HCT116 (cell line): ENCODE data around the gene CDK14. TPM values are rescaled to one million over a fixed set of nuclear protein-coding genes. Genes with fewer than 3 reads are reported as not detected.

Experiments used
- ATAC-seq: fragments of 200-7000 bp; cut with Tn5 transposase; 2 replicates; pipeline ENCODE4 v1.9.1; 2020; ENCODE audit warnings: mild to moderate bottlenecking, moderate library complexity
- BruUV-seq: library from RNA; stranded (reverse); fragments of 400-500 nt; replicated peaks from 2 replicates; lab custom pipeline; 2021; lab: Mats Ljungman, UMichigan
- CTCF ChIA-PET: fragments of 300-600 bp; sonication (Branson Sonifier 250); formaldehyde crosslinking; loops from one replicate; lab custom pipeline; 2021; ENCODE audit warnings: antibody characterized with exemption; lab: Charles Lee
- POLR2A ChIA-PET: fragments of 300-600, 350-600 bp; sonication (Branson Sonifier 250); formaldehyde crosslinking; loops from one replicate; lab custom pipeline; 2021; ENCODE audit warnings: antibody characterized with exemption; lab: Charles Lee
- RAD21 ChIA-PET, 2 experiments: fragments of 300-600 bp; sonication (Branson Sonifier 250); formaldehyde crosslinking; loops; one replicate each; lab custom pipeline; 2023; ENCODE audit warnings: low total read pairs in 2 of 2; ENCODE audit not compliant: uncharacterized antibody in 2 of 2, unreplicated experiment in 2 of 2, low non-redundant PET in 1 of 2; lab: Charles Lee
- DNase-seq: peaks from one replicate; pipeline ENCODE4 v3.0.0-alpha.2; 2010; ENCODE audit warnings: low read depth, low spot score
- H2AFZ ChIP-seq: fragments of 200-600 bp; shearing (Covaris generic), sonication (generic); 2 replicates; pipeline ENCODE4 v1.6.1; 2017; ENCODE audit warnings: low read depth, mixed run types, mixed read lengths, antibody characterized with exemption, low read length; ENCODE audit not compliant: poor library complexity, severe bottlenecking
- H3K27ac ChIP-seq: 2 replicates; pipeline ENCODE4 v1.5.1; 2012; ENCODE audit warnings: low read depth, low read length
- H3K27me3 ChIP-seq: fragments of 200-600 bp; sonication (generic); 2 replicates; pipeline ENCODE4 v1.6.1; 2016; ENCODE audit warnings: mixed run types, low read length, mixed read lengths; ENCODE audit not compliant: insufficient read depth
- H3K36me3 ChIP-seq, 2 experiments: fragments of 200-500 bp in 1 of 2; fragments of 200-600 bp in 1 of 2; sonication (Bioruptor generic) in 1 of 2; sonication (generic) in 1 of 2; 2 replicates each; pipeline versions ENCODE4 v1.5.1 to v1.6.1; 2014 to 2016; ENCODE audit warnings: low read length in 2 of 2, inconsistent platforms in 1 of 2, mixed read lengths in 1 of 2, mixed run types in 1 of 2; ENCODE audit not compliant: insufficient read depth in 2 of 2, control insufficient read depth in 1 of 2
- H3K4me1 ChIP-seq, 2 experiments: fragments of 200-600 bp in 1 of 2; sonication (generic) in 1 of 2; 2 replicates each; pipeline versions ENCODE4 v1.5.1 to v1.6.1; 2012 to 2017; ENCODE audit warnings: low read length in 2 of 2, inconsistent platforms in 1 of 2, mild to moderate bottlenecking in 1 of 2, mixed read lengths in 1 of 2, mixed run types in 1 of 2, moderate library complexity in 1 of 2; ENCODE audit not compliant: insufficient read depth in 2 of 2, control insufficient read depth in 1 of 2
- H3K4me2 ChIP-seq: fragments of 200-600 bp; sonication (generic); 2 replicates; pipeline ENCODE4 v1.6.1; 2017; ENCODE audit warnings: mixed run types, low read length, mixed read lengths
- H3K4me3 ChIP-seq, 2 experiments: fragments of 200-600 bp in 1 of 2; sonication (generic) in 1 of 2; replicated peaks in 1 of 2; 2 replicates each; pipeline ENCODE4 v1.5.1; 2011 to 2016; ENCODE audit warnings: low read length in 2 of 2, control low read depth in 1 of 2, low read depth in 1 of 2, mild to moderate bottlenecking in 1 of 2, mixed read lengths in 1 of 2, mixed run types in 1 of 2
- H3K79me2 ChIP-seq: fragments of 200-600 bp; sonication (generic); 2 replicates; pipeline ENCODE4 v1.6.1; 2017; ENCODE audit warnings: mild to moderate bottlenecking, mixed run types, low read length, moderate library complexity, mixed read lengths; ENCODE audit not compliant: insufficient read depth
- H3K9ac ChIP-seq: fragments of 200-600 bp; sonication (generic); 2 replicates; pipeline ENCODE4 v1.6.1; 2016; ENCODE audit warnings: low read length, mixed read lengths
- H3K9me2 ChIP-seq: fragments of 200-600 bp; sonication (generic), shearing (Covaris generic); 2 replicates; pipeline ENCODE4 v1.6.1; 2017; ENCODE audit warnings: mixed run types, mild to moderate bottlenecking, moderate library complexity; ENCODE audit not compliant: insufficient read depth
- H3K9me3 ChIP-seq, 2 experiments: fragments of 200-500 bp in 1 of 2; fragments of 200-600 bp in 1 of 2; sonication (Bioruptor generic) in 1 of 2; sonication (generic) in 1 of 2; 2 replicates each; pipeline ENCODE4 v1.6.1; 2014 to 2017; ENCODE audit warnings: low read length in 2 of 2, mixed read lengths in 2 of 2, inconsistent platforms in 1 of 2, low read depth in 1 of 2, mild to moderate bottlenecking in 1 of 2, mixed run types in 1 of 2, moderate library complexity in 1 of 2; ENCODE audit not compliant: control insufficient read depth in 1 of 2, insufficient read depth in 1 of 2
- H4K20me1 ChIP-seq: fragments of 200-600 bp; sonication (generic), shearing (Covaris generic); 2 replicates; pipeline ENCODE4 v1.6.1; 2017; ENCODE audit warnings: mixed run types, mild to moderate bottlenecking, moderate library complexity; ENCODE audit not compliant: insufficient read depth
- ATF3 ChIP-seq: IDR thresholded peaks from 2 replicates; pipeline ENCODE4 v1.6.1; 2012
- CBX3 ChIP-seq: IDR thresholded peaks from 2 replicates; pipeline ENCODE4 v1.6.1; 2012; ENCODE audit warnings: low read depth
- CEBPB ChIP-seq: IDR thresholded peaks from 2 replicates; pipeline ENCODE4 v1.6.1; 2012; ENCODE audit warnings: low read depth
- EGR1 ChIP-seq: IDR thresholded peaks from 2 replicates; pipeline ENCODE4 v1.6.1; 2012; ENCODE audit warnings: low read depth
- ELF1 ChIP-seq: IDR thresholded peaks from 2 replicates; pipeline ENCODE4 v1.6.1; 2012; ENCODE audit warnings: low read depth, borderline replicate concordance
- EZH2phosphoT487 ChIP-seq: fragments of 200-600 bp; IDR thresholded peaks from 2 replicates; pipeline ENCODE4 v1.6.1; 2018; ENCODE audit warnings: antibody characterized with exemption, borderline replicate concordance
- JUND ChIP-seq: IDR thresholded peaks from 2 replicates; pipeline ENCODE4 v1.6.1; 2012
- MAX ChIP-seq: IDR thresholded peaks from 2 replicates; pipeline ENCODE4 v1.6.1; 2012
- RAD21 ChIP-seq: IDR thresholded peaks from 2 replicates; pipeline ENCODE4 v1.6.1; 2012; ENCODE audit warnings: low read depth, mild to moderate bottlenecking
- SP1 ChIP-seq: IDR thresholded peaks from 2 replicates; pipeline ENCODE4 v1.6.1; 2012; ENCODE audit warnings: low read depth
- TCF7L2 ChIP-seq: IDR thresholded peaks from 2 replicates; pipeline ENCODE4 v1.7.0; 2011; ENCODE audit warnings: borderline replicate concordance, inconsistent platforms; ENCODE audit not compliant: insufficient read depth, insufficient read length; ENCODE audit errors: extremely low read depth
- ZFX ChIP-seq: fragments of 450-650 bp; IDR thresholded peaks from 2 replicates; pipeline ENCODE4 v1.6.1; 2017
- intact Hi-C: fragments of 100-400 bp; cut with micrococcal nuclease; formaldehyde crosslinking; loops from 2 replicates; pipeline ENCODE4 v1.10.0; 2022
- total RNA-seq: library from RNA; stranded (reverse); gene quantifications from one replicate; pipeline ENCODE4 v1.2.1, GENCODE V29; 2021; ENCODE audit not compliant: unreplicated experiment
- TF ChIP-seq, protein P1 (sequence below), 3 experiments: fragments of 200-600 bp in 1 of 3; sonication (generic) in 1 of 3; IDR thresholded peaks in 2 of 3; conservative IDR thresholded peaks in 1 of 3; 2 replicates each; pipeline ENCODE4 v1.5.1; 2012 to 2017; ENCODE audit warnings: low read depth in 2 of 3, low read length in 2 of 3, antibody characterized with exemption in 1 of 3, borderline replicate concordance in 1 of 3, control low read depth in 1 of 3, mild to moderate bottlenecking in 1 of 3, mixed read lengths in 1 of 3, mixed run types in 1 of 3, moderate library complexity in 1 of 3; ENCODE audit not compliant: insufficient read depth in 1 of 3

The CDK14 gene
- total RNA-seq, 1 experiment from 2014 or later: 10.2 TPM

GRCh38 chr7:90892213-90892612 lies 296.1 kb downstream of the CDK14 start (continued):
- TF ChIP-seq TCF7L2 (no peak), ZFX (no peak), ELF1 (no peak), EZH2phosphoT487 (no peak)
- TF ChIP-seq, protein P1, sequence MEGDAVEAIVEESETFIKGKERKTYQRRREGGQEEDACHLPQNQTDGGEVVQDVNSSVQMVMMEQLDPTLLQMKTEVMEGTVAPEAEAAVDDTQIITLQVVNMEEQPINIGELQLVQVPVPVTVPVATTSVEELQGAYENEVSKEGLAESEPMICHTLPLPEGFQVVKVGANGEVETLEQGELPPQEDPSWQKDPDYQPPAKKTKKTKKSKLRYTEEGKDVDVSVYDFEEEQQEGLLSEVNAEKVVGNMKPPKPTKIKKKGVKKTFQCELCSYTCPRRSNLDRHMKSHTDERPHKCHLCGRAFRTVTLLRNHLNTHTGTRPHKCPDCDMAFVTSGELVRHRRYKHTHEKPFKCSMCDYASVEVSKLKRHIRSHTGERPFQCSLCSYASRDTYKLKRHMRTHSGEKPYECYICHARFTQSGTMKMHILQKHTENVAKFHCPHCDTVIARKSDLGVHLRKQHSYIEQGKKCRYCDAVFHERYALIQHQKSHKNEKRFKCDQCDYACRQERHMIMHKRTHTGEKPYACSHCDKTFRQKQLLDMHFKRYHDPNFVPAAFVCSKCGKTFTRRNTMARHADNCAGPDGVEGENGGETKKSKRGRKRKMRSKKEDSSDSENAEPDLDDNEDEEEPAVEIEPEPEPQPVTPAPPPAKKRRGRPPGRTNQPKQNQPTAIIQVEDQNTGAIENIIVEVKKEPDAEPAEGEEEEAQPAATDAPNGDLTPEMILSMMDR (IDR thresholded peaks at IDR 0.05 in 2 of 3, conservative IDR thresholded peaks at IDR 0.05 in 1 of 3; ENCODE audit: borderline replicate concordance in 1 of 3, insufficient read depth in 1 of 3, low read depth in 2 of 3, low read length in 2 of 3): no peak

DNA sequence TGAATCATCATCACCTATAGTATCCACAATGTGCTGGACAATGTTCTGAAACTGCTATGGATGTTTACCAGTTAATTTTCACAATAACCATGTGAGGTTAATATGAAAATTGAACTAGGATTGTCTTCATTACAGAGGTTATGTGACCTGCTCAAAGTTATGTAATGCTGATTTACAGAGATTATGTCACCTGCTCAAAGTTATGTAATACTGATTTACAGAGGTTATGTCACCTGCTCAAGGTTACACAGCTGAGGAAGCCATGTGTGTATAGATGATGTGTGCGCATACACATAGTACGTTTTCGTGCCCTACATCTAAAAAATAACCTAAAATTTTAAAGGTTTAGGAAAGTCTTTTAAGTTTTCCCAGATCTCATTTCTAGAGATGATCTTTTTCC lies 298.0 kb downstream of the CDK14 start:
- Histone ChIP-seq H3K27ac (no peak overlapping the region), H3K27me3 (no peaks in the 10 kb centered on the region), H3K9me2 (no peaks in the 10 kb centered on the region), H3K9me3 (no peaks in the 10 kb centered on the region), H4K20me1 (no peaks in the 10 kb centered on the region), H3K4me1 (no peaks in the 10 kb centered on the region), H3K4me2 (no peak overlapping the region), H3K36me3 (no peaks in the 10 kb centered on the region), H3K4me3 (no peak overlapping the region)
- ChIA-PET RAD21 (no interaction called here), POLR2A (no interaction called here), CTCF (no interaction called here)
- no peak for ATAC-seq
- intact Hi-C loops: no loop called here
- BruUV-seq: no TSS peak
- TF ChIP-seq RAD21: no peak
- TF ChIP-seq, all 23 proteins: peak for 0
- Histone ChIP-seq H3K9ac (no peak overlapping the region), H3K79me2 (no peaks in the 10 kb centered on the region), H2AFZ (no peak overlapping the region)
- no peak for DNase-seq

GRCh38 chr7:90896458-90896857 lies 300.3 kb downstream of the CDK14 start:
- CTCF ChIA-PET: no interaction called here
- Histone ChIP-seq H3K4me3 (no peak overlapping the region), H3K9me3 (no peaks in the 10 kb centered on the region), H3K9ac (no peak overlapping the region), H3K9me2 (no peaks in the 10 kb centered on the region), H3K36me3 (no peaks in the 10 kb centered on the region), H3K27ac (no peak overlapping the region), H3K4me2 (no peak overlapping the region), H3K79me2 (no peaks in the 10 kb centered on the region), H3K4me1 (no peaks in the 10 kb centered on the region), H3K27me3 (no peaks in the 10 kb centered on the region), H2AFZ (no peak overlapping the region), H4K20me1 (no peaks in the 10 kb centered on the region)
- BruUV-seq: no TSS peak
- DNase-seq: no peak
- TF ChIP-seq TCF7L2 (no peak), MAX (no peak), CEBPB (no peak), JUND (no peak), SP1 (no peak), ATF3 (no peak), ELF1 (no peak), CBX3 (no peak), EGR1 (no peak)
- RAD21 ChIA-PET: no interaction called here
- ATAC-seq: no peak
- intact Hi-C loops: no loop called here
- POLR2A ChIA-PET: no interaction called here
